ENCODE data around the gene JPT2. TPM values are rescaled to one million over a fixed set of nuclear protein-coding genes. Genes with fewer than 3 reads are reported as not detected.

Gene JPT2
- total RNA-seq, 1 donor from 2014 or later, result 48.7 TPM

DNA sequence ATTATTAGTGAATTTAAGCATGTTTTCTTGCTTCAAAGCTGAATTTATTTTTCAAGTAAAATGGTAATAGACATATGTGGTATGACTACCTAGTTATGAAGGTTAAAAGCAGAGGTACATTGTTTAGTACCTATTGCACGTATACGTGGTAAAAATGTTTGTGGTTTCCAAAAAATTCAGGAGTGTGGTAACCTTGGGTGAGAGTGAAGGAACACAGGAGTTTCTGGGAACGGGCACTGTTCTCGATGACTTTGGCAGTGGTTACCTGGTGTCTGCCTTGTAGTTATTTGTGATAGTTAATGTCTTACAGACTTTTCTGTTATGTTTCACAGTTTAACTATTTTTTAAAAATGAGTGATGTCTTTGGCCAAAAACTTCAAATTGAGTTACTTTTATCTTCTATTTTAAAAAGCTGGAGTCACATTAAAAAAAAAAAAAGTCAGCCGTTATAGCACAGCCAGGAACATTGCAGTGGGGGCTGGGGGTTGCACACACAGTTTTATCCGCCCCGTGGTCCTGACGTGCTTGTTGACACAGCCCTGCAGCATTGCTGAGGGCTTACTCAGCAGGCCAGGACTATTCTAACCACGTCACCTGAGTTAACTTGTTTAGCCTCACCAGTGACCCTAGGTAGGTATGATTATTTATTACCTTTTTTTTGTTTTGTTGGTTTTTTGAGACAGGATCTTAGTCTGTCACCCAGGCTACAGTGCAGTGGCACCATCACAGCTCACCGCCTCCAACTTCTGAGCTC lies 10.9 kb downstream of the JPT2 start:
- no peak for ATAC-seq (ENCODE audit: low read depth)
- intact Hi-C loops (cut with micrococcal nuclease), result no loop called here
- H3K36me3 Mint-ChIP-seq (ENCODE audit: low read depth), result peaks cover 86% of the 10 kb centered on the region

DNA sequence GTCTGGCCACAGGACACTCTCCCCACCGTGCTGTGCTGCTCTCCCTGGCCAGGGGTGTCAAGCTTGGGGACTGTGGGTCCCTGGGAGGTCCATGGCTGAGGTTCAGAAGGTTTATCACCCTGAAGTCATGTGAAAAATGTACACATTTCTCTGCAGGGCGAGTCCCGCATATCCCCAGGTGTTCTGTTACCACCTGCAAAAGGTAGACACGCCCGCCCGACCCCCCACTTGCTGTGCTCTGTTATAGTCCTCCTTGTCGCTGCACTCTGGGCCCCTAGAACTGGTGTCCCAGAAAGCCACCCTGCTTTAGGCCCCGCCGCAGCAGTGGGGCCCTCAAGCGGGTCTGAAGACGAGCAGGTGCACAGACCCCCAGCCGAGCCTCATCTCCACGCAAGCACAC lies 11.8 kb downstream of the JPT2 start:
- Mint-ChIP-seq H3K4me3 (no peak overlapping the region), H3K27ac (no peak overlapping the region), H3K27me3 (no peaks in the 10 kb centered on the region), H3K4me1 (no peaks in the 10 kb centered on the region), H3K36me3 (ENCODE audit: low read depth) (peaks cover 90% of the 10 kb centered on the region), H3K9me3 (no peaks in the 10 kb centered on the region)
- CTCF ChIA-PET, result no interaction called here
- no peak for DNase-seq
- TF ChIP-seq, protein P1, sequence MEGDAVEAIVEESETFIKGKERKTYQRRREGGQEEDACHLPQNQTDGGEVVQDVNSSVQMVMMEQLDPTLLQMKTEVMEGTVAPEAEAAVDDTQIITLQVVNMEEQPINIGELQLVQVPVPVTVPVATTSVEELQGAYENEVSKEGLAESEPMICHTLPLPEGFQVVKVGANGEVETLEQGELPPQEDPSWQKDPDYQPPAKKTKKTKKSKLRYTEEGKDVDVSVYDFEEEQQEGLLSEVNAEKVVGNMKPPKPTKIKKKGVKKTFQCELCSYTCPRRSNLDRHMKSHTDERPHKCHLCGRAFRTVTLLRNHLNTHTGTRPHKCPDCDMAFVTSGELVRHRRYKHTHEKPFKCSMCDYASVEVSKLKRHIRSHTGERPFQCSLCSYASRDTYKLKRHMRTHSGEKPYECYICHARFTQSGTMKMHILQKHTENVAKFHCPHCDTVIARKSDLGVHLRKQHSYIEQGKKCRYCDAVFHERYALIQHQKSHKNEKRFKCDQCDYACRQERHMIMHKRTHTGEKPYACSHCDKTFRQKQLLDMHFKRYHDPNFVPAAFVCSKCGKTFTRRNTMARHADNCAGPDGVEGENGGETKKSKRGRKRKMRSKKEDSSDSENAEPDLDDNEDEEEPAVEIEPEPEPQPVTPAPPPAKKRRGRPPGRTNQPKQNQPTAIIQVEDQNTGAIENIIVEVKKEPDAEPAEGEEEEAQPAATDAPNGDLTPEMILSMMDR (IDR thresholded peaks at IDR 0.05), result no peak
- intact Hi-C loops (cut with micrococcal nuclease), result no loop called here
- POLR2A ChIA-PET, result no interaction called here
- no peak for ATAC-seq (ENCODE audit: low read depth)

More for the DNA sequence above, 10.9 kb downstream of the JPT2 start:
- ChIA-PET POLR2A (no interaction called here), CTCF (no interaction called here)
- H3K4me1 Mint-ChIP-seq, result no peaks in the 10 kb centered on the region
- no peaks in the 10 kb centered on the region for H3K9me3 Mint-ChIP-seq
- no peak overlapping the region for H3K27ac Mint-ChIP-seq
- H3K27me3 Mint-ChIP-seq, result no peaks in the 10 kb centered on the region
- TF ChIP-seq, protein P1 (IDR thresholded peaks at IDR 0.05), result no peak
- DNase-seq, result no peak
- H3K4me3 Mint-ChIP-seq, result no peak overlapping the region

DNA sequence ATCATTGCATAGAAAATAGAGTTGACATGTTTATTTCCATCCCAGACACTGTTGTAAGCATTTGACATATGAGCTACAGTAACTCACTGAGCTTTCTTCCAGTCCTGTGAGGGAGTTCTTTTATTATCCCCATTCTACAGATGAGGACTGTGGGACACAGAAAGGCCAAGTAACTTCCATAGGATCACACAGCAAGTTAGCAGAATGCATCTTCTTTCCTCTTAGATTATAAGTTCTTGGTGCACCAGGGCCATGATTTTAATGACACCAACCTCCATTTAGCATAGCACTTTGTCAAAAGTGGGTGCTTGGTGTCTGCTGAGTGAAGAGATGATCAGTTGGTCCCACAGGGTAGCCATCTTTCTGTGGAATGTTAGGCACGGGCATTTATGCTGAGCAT lies 12.7 kb downstream of the JPT2 start:
- POLR2A ChIA-PET, result no interaction called here
- peaks cover 87% of the 10 kb centered on the region for H3K36me3 Mint-ChIP-seq (ENCODE audit: low read depth)

DNA sequence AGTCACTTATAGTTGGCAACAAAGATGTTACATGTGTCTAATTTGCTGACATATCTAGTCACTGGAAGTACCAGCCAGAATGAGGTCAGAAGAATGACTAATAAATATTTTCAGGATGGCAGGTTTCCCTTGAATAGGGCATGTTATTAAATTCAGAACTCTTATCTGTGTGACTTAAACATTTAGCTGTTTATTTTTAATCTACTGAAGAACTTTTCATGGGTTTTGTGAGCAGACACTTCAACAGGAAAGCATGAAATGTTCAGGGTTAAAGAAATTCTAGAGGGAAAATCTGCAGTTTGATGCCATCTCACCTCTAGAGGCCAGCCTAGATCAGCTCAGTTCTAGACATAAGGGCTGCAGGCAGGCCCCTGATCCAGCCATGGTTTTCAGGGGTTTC lies 13.2 kb downstream of the JPT2 start:
- Mint-ChIP-seq H3K27ac (no peak overlapping the region), H3K27me3 (no peaks in the 10 kb centered on the region), H3K9me3 (no peaks in the 10 kb centered on the region), H3K4me3 (no peak overlapping the region), H3K4me1 (no peaks in the 10 kb centered on the region), H3K36me3 (ENCODE audit: low read depth) (peaks cover 85% of the 10 kb centered on the region)
- ChIA-PET POLR2A (no interaction called here), CTCF (interaction anchor here (1.7 to 2.0 kb wide), 2 partner anchors 15 to 33 kb away, joined by 4 to 5 read pairs; partner anchors contain the start of gene MAPK8IP3)
- ATAC-seq (ENCODE audit: low read depth) (no peak), DNase-seq (no peak)
- TF ChIP-seq, protein P1 (IDR thresholded peaks at IDR 0.05), result no peak
- intact Hi-C loops (cut with micrococcal nuclease), result no loop called here

More for the DNA sequence above, 12.7 kb downstream of the JPT2 start:
- ATAC-seq (ENCODE audit: low read depth), result no peak
- no peak overlapping the region for H3K27ac Mint-ChIP-seq
- no peak overlapping the region for H3K4me3 Mint-ChIP-seq
- TF ChIP-seq, protein P1 (IDR thresholded peaks at IDR 0.05), result no peak
- H3K4me1 Mint-ChIP-seq, result no peaks in the 10 kb centered on the region
- H3K27me3 Mint-ChIP-seq, result no peaks in the 10 kb centered on the region
- no peak for DNase-seq
- CTCF ChIA-PET, result interaction anchor here (1.7 to 2.0 kb wide), 2 partner anchors 15 to 33 kb away, joined by 4 to 5 read pairs; partner anchors contain the start of gene MAPK8IP3
- no peaks in the 10 kb centered on the region for H3K9me3 Mint-ChIP-seq
- intact Hi-C loops (cut with micrococcal nuclease), result no loop called here

DNA sequence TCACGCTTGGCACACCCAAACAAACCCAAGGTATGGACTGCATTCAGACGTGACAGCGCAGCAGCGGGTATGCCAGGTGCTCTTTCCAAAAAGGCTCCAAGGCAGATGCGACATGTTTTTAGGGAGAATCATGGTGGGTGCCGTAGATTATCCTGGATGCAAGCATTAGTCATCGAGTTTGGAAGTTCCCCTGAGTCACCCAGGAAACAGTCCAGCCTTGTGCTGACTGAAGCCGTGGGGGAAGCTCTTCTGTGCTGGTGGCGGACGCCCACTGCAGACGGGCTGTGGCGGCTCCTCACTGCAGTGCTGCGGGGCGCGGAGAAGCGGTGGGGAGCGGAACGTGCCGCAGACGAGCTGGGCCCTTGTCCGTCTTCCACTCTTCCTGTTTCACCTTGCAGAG lies 13.9 kb downstream of the JPT2 start:
- Mint-ChIP-seq H3K4me1 (no peaks in the 10 kb centered on the region), H3K4me3 (no peak overlapping the region), H3K27me3 (no peaks in the 10 kb centered on the region), H3K27ac (no peak overlapping the region), H3K36me3 (ENCODE audit: low read depth) (peaks cover 87% of the 10 kb centered on the region), H3K9me3 (no peaks in the 10 kb centered on the region)
- CTCF ChIA-PET, result interaction anchor here (1.7 to 2.0 kb wide), 2 partner anchors 14 to 32 kb away, joined by 4 to 5 read pairs; partner anchors contain the start of gene MAPK8IP3
- no peak for ATAC-seq (ENCODE audit: low read depth)
- no peak for DNase-seq
- intact Hi-C loops (cut with micrococcal nuclease), result no loop called here
- TF ChIP-seq, protein P1 (IDR thresholded peaks at IDR 0.05), result no peak
- POLR2A ChIA-PET, result no interaction called here
